Prostate gland (tissue), 2 donors: ENCODE results near the gene SIX3. TPM values are rescaled to one million over a fixed set of nuclear protein-coding genes. Genes with fewer than 3 reads are reported as not detected.

Experiments
- DNase-seq: peaks from one replicate; pipeline ENCODE4 v3.0.0-alpha.2; 2019; ENCODE audit warnings: low spot score
- H3K27ac ChIP-seq, 2 donors: fragments of 200-600 bp; sonication (generic); 2 replicates each; pipeline ENCODE4 v1.5.1; 2017 to 2019
- H3K27me3 ChIP-seq: fragments of 200-600 bp; sonication (generic); replicated peaks from 2 replicates; pipeline ENCODE4 v1.5.1; 2019; ENCODE audit not compliant: insufficient read depth
- H3K36me3 ChIP-seq, 2 donors: fragments of 200-600 bp; sonication (generic); 1 replicate in 1 of 2; 2 replicates in 1 of 2; pipeline versions ENCODE4 v1.5.1 to v1.8.1; 2017 to 2019
- H3K4me1 ChIP-seq: fragments of 200-600 bp; sonication (generic); replicated peaks from 2 replicates; pipeline ENCODE4 v1.5.1; 2019
- H3K4me3 ChIP-seq, 2 donors: fragments of 200-600 bp; sonication (generic); 2 replicates each; pipeline ENCODE4 v1.5.1; 2017 to 2019
- H3K9me3 ChIP-seq: fragments of 200-600 bp; sonication (generic); 2 replicates; pipeline ENCODE4 v1.5.1; 2017
- CTCF ChIP-seq, 4 experiments: fragments of 200-600 bp in 2 of 4; fragments of 450-650 bp in 2 of 4; sonication (generic) in 2 of 4; IDR thresholded peaks; 1 replicate in 3 of 4; 2 replicates in 1 of 4; pipeline ENCODE4 v1.5.1; 2016 to 2019; ENCODE audit warnings: antibody characterized with exemption in 4 of 4, mild to moderate bottlenecking in 2 of 4, moderate library complexity in 2 of 4
- POLR2A ChIP-seq: fragments of 450-650 bp; IDR thresholded peaks from one replicate; pipeline ENCODE4 v1.6.1; 2016; ENCODE audit warnings: antibody characterized with exemption, mild to moderate bottlenecking
- POLR2AphosphoS5 ChIP-seq: sonication (generic); formaldehyde crosslinking; IDR thresholded peaks from one replicate; pipeline ENCODE4 v1.6.1; 2017; ENCODE audit warnings: antibody characterized with exemption
- WGBS: methylation state at CpG from one replicate; pipeline ENCODE4 v1.1.5; 2018; 5-methylcytosine and 5-hydroxymethylcytosine counted together
- intact Hi-C: fragments of 100-400 bp; cut with DNase I; formaldehyde crosslinking; loops from one replicate; pipeline ENCODE4 v1.14.2; 2022
- total RNA-seq, 2 donors: library from RNA; depleted of rRNA; stranded (reverse); fragments of >200 nt; gene quantifications; one replicate each; pipeline ENCODE4 v1.1.0, GENCODE V29; 2016

Gene SIX3
- not detected for total RNA-seq

GRCh38 chr2:44941551-44942234 is at the start of gene SIX3:
SIX3 (plus strand) TSS chr2:44941702; CDS start chr2:44942105, 403 bp downstream.
- intact Hi-C loops, result loop anchor here (5.0 kb wide), 1 partner anchor 884 kb away; no protein-coding TSS in a partner anchor
- H3K36me3 ChIP-seq, result no peaks in the 10 kb centered on the region
- peaks cover 67% of the 10 kb centered on the region for H3K27me3 ChIP-seq
- H3K4me3 ChIP-seq, result peak within 1 kb of the TSS; percentile 10 to 12
- no peaks in the 10 kb centered on the region for H3K9me3 ChIP-seq
- no peak for TF ChIP-seq POLR2A
- TF ChIP-seq CTCF (IDR thresholded peaks at IDR 0.05), result no peak
- no peak for TF ChIP-seq POLR2AphosphoS5
- peaks cover 3% of the 10 kb centered on the region for H3K4me1 ChIP-seq
- H3K27ac ChIP-seq, result no peak within 1 kb of the TSS
- DNase-seq, result no peak
- WGBS, result 2% methylated on average over 39 of the region's 39 CpGs

GRCh38 chr2:44894058-44894457 is 47.4 kb upstream of the SIX3 start:
- intact Hi-C loops, result no loop called here
- no peak overlapping the region for H3K4me3 ChIP-seq
- DNase-seq, result no peak
- H3K4me1 ChIP-seq, result no peaks in the 10 kb centered on the region
- H3K36me3 ChIP-seq, result no peaks in the 10 kb centered on the region
- 35% methylated on average over 8 of the region's 8 CpGs for WGBS
- no peak overlapping the region for H3K27ac ChIP-seq
- H3K9me3 ChIP-seq, result no peaks in the 10 kb centered on the region
- no peak for TF ChIP-seq POLR2A
- TF ChIP-seq CTCF (IDR thresholded peaks at IDR 0.05), result no peak
- no peak for TF ChIP-seq POLR2AphosphoS5
- H3K27me3 ChIP-seq, result no peaks in the 10 kb centered on the region

GRCh38 chr2:44895061-44895460 is 46.4 kb upstream of the SIX3 start:
- Histone ChIP-seq H3K27ac (no peak overlapping the region), H3K4me1 (no peaks in the 10 kb centered on the region), H3K27me3 (no peaks in the 10 kb centered on the region), H3K9me3 (no peaks in the 10 kb centered on the region), H3K4me3 (no peak overlapping the region), H3K36me3 (no peaks in the 10 kb centered on the region)
- no peak for DNase-seq
- WGBS, result 34% methylated on average over 2 of the region's 2 CpGs
- intact Hi-C loops, result no loop called here
- TF ChIP-seq POLR2A (no peak), POLR2AphosphoS5 (no peak), CTCF (IDR thresholded peaks at IDR 0.05) (no peak)

- Histone ChIP-seq H3K9me3 (no peaks in the 10 kb centered on the region), H3K36me3 (no peaks in the 10 kb centered on the region), H3K27ac (no peak overlapping the region), H3K4me1 (no peaks in the 10 kb centered on the region), H3K27me3 (no peaks in the 10 kb centered on the region), H3K4me3 (no peak overlapping the region)
- no peak for DNase-seq
- TF ChIP-seq POLR2A (no peak), CTCF (IDR thresholded peaks at IDR 0.05) (no peak), POLR2AphosphoS5 (no peak)
- intact Hi-C loops, result no loop called here
- 83% methylated on average over 6 of the region's 6 CpGs for WGBS
These were observed 44.1 kb upstream of the SIX3 start for GRCh38 chr2:44897406-44897805.
